ENCODE results near the gene CD9.

Gene CD9

DNA sequence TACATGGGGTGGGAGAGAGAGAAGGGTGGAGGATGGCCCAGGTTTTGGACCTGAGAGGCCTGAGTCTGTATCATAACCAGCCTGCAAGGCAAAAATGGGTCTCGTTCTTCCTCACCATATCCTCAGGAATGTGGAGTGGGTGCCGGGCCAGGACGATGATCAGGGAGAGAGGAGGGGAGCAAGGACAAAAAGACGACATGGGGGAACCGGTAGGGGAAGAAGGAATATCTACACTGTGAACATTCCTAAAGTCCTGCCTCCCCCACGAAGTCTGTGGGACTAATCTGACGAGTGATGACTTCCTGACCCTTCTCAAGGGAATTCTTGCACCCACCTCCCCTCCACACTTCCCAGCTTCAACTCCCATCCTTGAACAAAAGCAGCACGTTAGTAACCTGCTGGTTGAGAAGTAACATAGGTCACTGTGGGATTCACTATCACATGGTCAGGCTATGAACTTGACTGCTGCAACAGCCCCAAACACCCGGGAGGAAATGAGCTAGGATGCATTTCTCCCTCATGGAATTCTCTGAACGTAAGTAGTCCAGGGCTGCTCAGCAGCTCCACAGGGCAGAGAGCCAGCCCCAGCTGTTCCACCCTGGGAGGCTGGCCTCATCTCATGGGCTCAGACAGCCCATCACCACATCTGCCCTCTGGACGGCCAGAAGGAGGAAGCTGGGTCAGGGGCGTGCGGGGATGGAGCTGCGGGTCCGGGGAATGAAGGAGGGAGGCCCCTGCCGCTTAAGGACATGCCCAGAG lies 38.9 kb upstream of the CD9 start:
- no peak overlapping the region for H3K4me3 ChIP-seq (ENCODE audit: low read depth, low read length)

DNA sequence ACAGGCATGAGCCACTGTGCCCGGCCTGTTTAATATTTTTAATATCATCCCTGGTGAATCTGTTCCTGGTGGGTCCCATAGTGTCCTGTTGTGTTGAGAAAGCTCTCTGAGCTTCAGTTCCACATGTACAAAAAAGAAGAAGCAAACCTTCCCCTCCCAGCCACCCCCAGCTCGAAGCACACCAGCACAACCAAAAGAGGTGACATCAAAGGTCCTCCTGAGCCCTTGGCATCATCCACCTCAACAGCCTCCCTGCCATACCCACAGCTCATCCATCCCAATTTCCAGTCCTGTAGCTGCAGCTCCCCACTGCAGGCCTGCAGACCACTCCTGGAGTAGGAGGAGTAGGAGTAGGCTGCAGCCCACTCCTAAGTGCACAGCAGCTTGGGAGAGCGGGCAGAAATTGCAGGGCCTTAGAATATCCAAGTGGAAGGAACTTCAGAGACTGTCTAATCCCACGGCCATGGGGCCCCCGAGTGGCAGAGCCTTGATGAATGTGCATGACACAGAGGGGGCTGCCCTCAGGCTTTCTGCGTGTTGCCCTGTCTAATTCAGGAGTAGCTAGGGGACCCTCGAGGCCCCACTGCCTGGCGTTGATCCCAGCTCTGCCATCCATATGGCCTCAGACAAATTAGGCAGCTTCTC lies 36.7 kb upstream of the CD9 start:
- no peak for TF ChIP-seq CTCF (conservative IDR thresholded peaks at IDR 0.05; ENCODE audit: low read depth, low read length)
- no peak for DNase-seq (ENCODE audit: low read depth)
- no peak overlapping the region for H3K4me3 ChIP-seq (ENCODE audit: low read depth, low read length)

More for the DNA sequence above, 38.9 kb upstream of the CD9 start:
- DNase-seq (ENCODE audit: low read depth) = peak; percentile 81
- no peak for TF ChIP-seq CTCF (conservative IDR thresholded peaks at IDR 0.05; ENCODE audit: low read depth, low read length)

DNA sequence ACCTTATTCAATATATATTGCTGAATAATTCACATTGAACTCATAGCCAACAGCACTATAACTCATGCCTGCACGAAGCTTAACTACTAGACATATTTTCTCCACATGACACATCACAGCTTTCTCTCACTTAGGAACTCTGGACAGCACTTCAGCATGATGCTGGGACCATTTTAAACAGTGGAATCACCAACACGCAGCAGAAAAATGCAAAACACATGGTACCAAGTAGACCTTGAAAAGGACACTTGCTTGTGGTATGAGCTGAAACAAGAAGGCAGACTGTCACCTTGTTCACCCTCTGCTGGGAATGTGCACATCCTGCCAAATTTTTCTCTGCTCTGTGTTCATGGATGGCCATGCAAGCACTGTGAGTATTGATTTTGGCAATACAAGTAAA lies 34.8 kb upstream of the CD9 start:
- no peak for TF ChIP-seq CTCF (conservative IDR thresholded peaks at IDR 0.05; ENCODE audit: low read depth, low read length)
- no peak overlapping the region for H3K4me3 ChIP-seq (ENCODE audit: low read depth, low read length)
- peak; percentile 38 for DNase-seq (ENCODE audit: low read depth)

GRCh38 chr12:6166808-6167207 lies 33.4 kb upstream of the CD9 start:
- no peak for TF ChIP-seq CTCF (conservative IDR thresholded peaks at IDR 0.05; ENCODE audit: low read depth, low read length)
- no peak overlapping the region for H3K4me3 ChIP-seq (ENCODE audit: low read depth, low read length)
- no peak for DNase-seq (ENCODE audit: low read depth)

DNA sequence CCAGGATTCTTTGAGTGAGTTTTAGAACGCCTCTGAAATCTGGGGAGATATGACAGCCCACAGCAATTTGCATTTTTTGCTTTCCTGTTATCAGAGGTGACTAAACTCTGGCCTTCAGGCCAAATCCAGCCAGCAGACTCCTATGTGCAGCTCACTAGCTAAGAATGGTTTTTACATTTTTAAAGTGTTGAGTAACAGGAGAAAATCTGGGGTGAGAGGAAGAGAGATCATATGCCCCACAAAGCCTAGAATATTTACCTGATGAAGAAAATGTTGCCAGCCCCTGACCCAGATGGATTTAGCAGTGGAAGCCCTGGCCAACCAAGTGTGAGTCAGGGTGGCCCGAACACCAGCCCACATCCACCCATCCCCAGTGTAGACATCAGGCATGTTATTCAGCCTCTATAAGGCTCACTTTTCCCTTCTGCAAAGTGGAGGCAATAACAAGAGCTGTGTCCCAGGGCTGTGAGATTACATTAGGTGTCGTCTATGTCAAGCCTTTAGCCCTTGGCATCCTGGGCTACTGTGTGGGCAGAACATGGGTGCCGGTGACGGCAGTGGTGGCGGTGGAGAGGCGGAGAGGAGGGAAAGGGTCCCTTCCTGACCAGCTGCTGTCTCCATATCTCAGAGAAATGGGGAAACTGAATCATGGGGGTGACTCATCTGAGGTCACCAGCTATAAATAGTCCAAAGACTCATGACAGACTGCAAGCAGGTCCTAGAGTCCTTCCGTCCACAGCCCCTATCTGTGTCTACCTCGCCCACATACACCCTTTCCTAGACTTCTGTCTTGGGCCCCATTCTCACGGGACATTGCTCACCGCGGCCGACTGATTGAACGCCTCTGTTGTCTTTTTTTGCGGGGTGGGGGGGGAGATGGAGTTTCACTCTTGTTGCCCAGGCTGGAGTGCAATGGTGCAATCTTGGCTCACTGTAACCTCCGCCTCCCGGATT lies 32.6 kb upstream of the CD9 start:
- DNase-seq (ENCODE audit: low read depth) = peak; percentile 96
- TF ChIP-seq CTCF (conservative IDR thresholded peaks at IDR 0.05; ENCODE audit: low read depth, low read length) = no peak

GRCh38 chr12:6171409-6172015 lies 28.7 kb upstream of the CD9 start:
- DNase-seq (ENCODE audit: low read depth) = no peak
- no peak for TF ChIP-seq CTCF (conservative IDR thresholded peaks at IDR 0.05; ENCODE audit: low read depth, low read length)

More for the DNA sequence above, 32.6 kb upstream of the CD9 start:
- H3K4me3 ChIP-seq (ENCODE audit: low read depth, low read length) = no peak overlapping the region

More at GRCh38 chr12:6171409-6172015, 28.7 kb upstream of the CD9 start:
- no peak overlapping the region for H3K4me3 ChIP-seq (ENCODE audit: low read depth, low read length)
